CD4-positive, alpha-beta T cell (primary cell): Measurements from ENCODE around the gene ERI3. TPM values are rescaled to one million over a fixed set of nuclear protein-coding genes. Genes with fewer than 3 reads are reported as not detected.

ENCODE experiments used
- ATAC-seq: fragments of 200-7000 bp; cut with Tn5 transposase; one replicate; pipeline ENCODE4 v1.10.0; 2022; ENCODE audit warnings: mild to moderate bottlenecking; ENCODE audit not compliant: poor library complexity
- CTCF ChIA-PET: fragments of 350-600 bp; sonication (Branson Sonifier 250); formaldehyde crosslinking; loops from one replicate; lab custom pipeline; 2021; ENCODE audit warnings: antibody characterized with exemption, inconsistent platforms; lab: Charles Lee
- POLR2A ChIA-PET: fragments of 350-600 bp; sonication (Branson Sonifier 250); formaldehyde crosslinking; loops from one replicate; lab custom pipeline; 2021; ENCODE audit warnings: antibody characterized with exemption, inconsistent platforms; lab: Charles Lee
- DNase-seq, 14 experiments: peaks; one replicate each; pipeline ENCODE4 v3.0.0-alpha.2; 2013 to 2020; ENCODE audit warnings: mixed read lengths in 2 of 14
- H3K27ac ChIP-seq, 2 donors: one replicate each; pipeline versions ENCODE4 v1.5.1 to v1.7.0; 2013; ENCODE audit warnings: low read length in 2 of 2, low read depth in 1 of 2, mild to moderate bottlenecking in 1 of 2
- H3K27me3 ChIP-seq, 2 experiments: 1 replicate in 1 of 2; 2 replicates in 1 of 2; pipeline versions ENCODE4 v1.6.1 to v1.7.0; 2013; ENCODE audit warnings: low read length in 2 of 2, control low read depth in 1 of 2, mild to moderate bottlenecking in 1 of 2, moderate library complexity in 1 of 2; ENCODE audit not compliant: insufficient read depth in 2 of 2, control insufficient read depth in 1 of 2
- H3K36me3 ChIP-seq: one replicate; pipeline ENCODE4 v1.6.1; 2013; ENCODE audit warnings: low read length, control low read depth; ENCODE audit not compliant: insufficient read depth
- H3K4me1 ChIP-seq: one replicate; pipeline ENCODE4 v1.6.1; 2013; ENCODE audit warnings: low read length, control low read depth; ENCODE audit not compliant: insufficient read depth
- H3K4me3 ChIP-seq: one replicate; pipeline ENCODE4 v1.5.1; 2013; ENCODE audit warnings: mild to moderate bottlenecking, low read length, moderate library complexity
- H3K9me3 ChIP-seq, 2 experiments: 1 replicate in 1 of 2; 2 replicates in 1 of 2; pipeline versions ENCODE4 v1.6.1 to v1.7.0; 2013; ENCODE audit warnings: low read length in 2 of 2, mild to moderate bottlenecking in 2 of 2, control low read depth in 1 of 2, moderate library complexity in 1 of 2; ENCODE audit not compliant: control insufficient read depth in 1 of 2, insufficient read depth in 1 of 2
- H3K27ac Mint-ChIP-seq: one replicate; pipeline ENCODE4 v1.8.0; 2020; ENCODE audit warnings: mixed read lengths
- H3K27me3 Mint-ChIP-seq: one replicate; pipeline ENCODE4 v1.8.0; 2021; ENCODE audit warnings: mixed read lengths
- H3K36me3 Mint-ChIP-seq: one replicate; pipeline ENCODE4 v1.8.0; 2021; ENCODE audit warnings: low read depth, mixed read lengths
- H3K4me1 Mint-ChIP-seq: one replicate; pipeline ENCODE4 v1.8.0; 2021; ENCODE audit warnings: low read depth, mixed read lengths
- H3K4me3 Mint-ChIP-seq: one replicate; pipeline ENCODE4 v1.8.0; 2020; ENCODE audit warnings: mild to moderate bottlenecking, mixed read lengths
- H3K9me3 Mint-ChIP-seq: one replicate; pipeline ENCODE4 v1.8.0; 2020; ENCODE audit warnings: mixed read lengths
- CTCF ChIP-seq: fragments of 200-600 bp; IDR thresholded peaks from one replicate; pipeline ENCODE4 v1.8.0; 2022; ENCODE audit warnings: antibody characterized with exemption, mild to moderate bottlenecking
- intact Hi-C, 2 experiments: fragments of 100-400 bp; cut with DNase I in 1 of 2; cut with micrococcal nuclease in 1 of 2; formaldehyde crosslinking; loops; one replicate each; pipeline versions ENCODE4 v1.15.1 to v1.9.0; 2023 to 2025; cut with DNase I, micrococcal nuclease
- total RNA-seq, 174 experiments: library from RNA in 2 of 174; stranded (reverse) in 2 of 174; gene quantifications; one replicate each; pipeline ENCODE4 v1.2.3 and lab custom pipeline; 2021 to 2026

Gene ERI3
- total RNA-seq, 2 experiments from 2014 or later, result 19.7 to 20.7 TPM

DNA sequence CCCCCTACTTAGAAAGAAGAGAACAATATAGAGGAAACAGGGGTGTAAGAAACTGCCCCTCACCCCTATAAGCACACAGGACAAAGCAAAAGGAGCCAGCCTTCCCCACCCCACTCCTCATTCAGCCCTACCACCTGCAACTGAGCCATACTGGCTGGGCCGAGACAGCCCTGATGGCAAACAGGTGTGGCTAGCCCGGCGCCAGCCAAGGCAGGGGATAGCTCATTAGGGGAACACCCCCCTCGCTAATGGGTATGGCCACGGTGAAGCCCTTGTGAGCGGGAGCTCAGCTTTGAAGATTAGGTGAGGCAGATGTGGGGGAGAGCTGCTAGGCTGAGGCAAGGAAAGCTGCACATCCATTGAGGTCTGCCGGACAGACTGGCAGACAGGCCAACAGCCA is 65.5 kb downstream of the ERI3 start:
- Mint-ChIP-seq H3K4me1 (no peaks in the 10 kb centered on the region), H3K9me3 (no peaks in the 10 kb centered on the region), H3K27me3 (no peaks in the 10 kb centered on the region), H3K4me3 (no peak overlapping the region), H3K27ac (no peak overlapping the region), H3K36me3 (peaks cover 78% of the 10 kb centered on the region)
- no peaks in the 10 kb centered on the region for H3K27me3 ChIP-seq
- POLR2A ChIA-PET, result no interaction called here
- ATAC-seq, result no peak
- no peak overlapping the region for H3K4me3 ChIP-seq
- peaks cover 42% of the 10 kb centered on the region for H3K36me3 ChIP-seq
- TF ChIP-seq CTCF, result no peak
- H3K9me3 ChIP-seq, result no peaks in the 10 kb centered on the region
- CTCF ChIA-PET, result no interaction called here
- intact Hi-C loops, result no loop called here
- no peaks in the 10 kb centered on the region for H3K4me1 ChIP-seq
- no peak for DNase-seq
- no peak overlapping the region for H3K27ac ChIP-seq

GRCh38 chr1:44288883-44289282 is 66.2 kb downstream of the ERI3 start:
- no peaks in the 10 kb centered on the region for H3K27me3 Mint-ChIP-seq
- no peaks in the 10 kb centered on the region for H3K9me3 ChIP-seq
- no peak overlapping the region for H3K27ac ChIP-seq
- H3K27ac Mint-ChIP-seq, result no peak overlapping the region
- H3K36me3 ChIP-seq, result peaks cover 43% of the 10 kb centered on the region
- H3K9me3 Mint-ChIP-seq, result no peaks in the 10 kb centered on the region
- ATAC-seq (no peak), DNase-seq (no peak)
- no peak for TF ChIP-seq CTCF
- H3K4me3 Mint-ChIP-seq, result no peak overlapping the region
- H3K4me3 ChIP-seq, result no peak overlapping the region
- intact Hi-C loops, result no loop called here
- ChIA-PET CTCF (no interaction called here), POLR2A (no interaction called here)
- no peaks in the 10 kb centered on the region for H3K4me1 Mint-ChIP-seq
- no peaks in the 10 kb centered on the region for H3K27me3 ChIP-seq
- H3K36me3 Mint-ChIP-seq, result peaks cover 79% of the 10 kb centered on the region
- H3K4me1 ChIP-seq, result no peaks in the 10 kb centered on the region

GRCh38 chr1:44284184-44284583 is 70.9 kb downstream of the ERI3 start:
- Mint-ChIP-seq H3K27me3 (no peaks in the 10 kb centered on the region), H3K36me3 (peaks cover 56% of the 10 kb centered on the region), H3K9me3 (no peaks in the 10 kb centered on the region), H3K4me1 (no peaks in the 10 kb centered on the region), H3K4me3 (no peak overlapping the region), H3K27ac (no peak overlapping the region)
- H3K9me3 ChIP-seq, result no peaks in the 10 kb centered on the region
- no peaks in the 10 kb centered on the region for H3K4me1 ChIP-seq
- POLR2A ChIA-PET, result interaction anchor here (0.5 kb wide), 1 partner anchor 112 kb away, joined by 3 read pairs; no protein-coding TSS in a partner anchor
- TF ChIP-seq CTCF, result no peak
- no peak for ATAC-seq
- no peak for DNase-seq
- H3K4me3 ChIP-seq, result no peak overlapping the region
- no peak overlapping the region for H3K27ac ChIP-seq
- intact Hi-C loops, result no loop called here
- CTCF ChIA-PET, result no interaction called here
- no peaks in the 10 kb centered on the region for H3K27me3 ChIP-seq
- H3K36me3 ChIP-seq, result peaks cover 49% of the 10 kb centered on the region
